GM21619 (cell line): ENCODE data around the gene DGKD.
"Not testable (repeated sequence)": the region's sequence is repeated elsewhere in the genome, so short reads cannot be mapped to it uniquely, and the experiment has no call there.

ENCODE experiments used
- ATAC-seq: cut with Tn5 transposase; IDR thresholded peaks from one replicate; pipeline ENCODE4 v1.9.1; 2021; ENCODE audit not compliant: unreplicated experiment

The DGKD gene

DNA sequence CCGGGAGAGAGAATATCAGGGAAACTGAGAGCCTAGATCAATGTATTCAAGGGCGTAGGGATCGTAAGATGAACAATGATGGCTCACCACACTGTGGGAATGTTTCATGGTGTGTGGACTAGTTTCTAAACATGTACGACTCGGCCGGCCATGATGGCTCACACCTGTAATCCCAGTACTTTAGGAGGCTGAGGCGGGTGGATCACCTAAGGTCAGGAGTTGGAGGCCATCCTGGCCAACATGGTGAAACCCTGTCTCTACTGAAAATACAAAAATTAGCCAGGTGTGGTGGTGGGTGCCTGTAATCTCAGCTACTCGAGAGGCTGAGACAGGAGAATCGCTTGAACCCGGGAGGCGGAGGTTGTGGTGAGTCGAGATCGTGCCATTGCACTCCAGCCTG is 18.2 kb upstream of the DGKD start:
- not testable (repeated sequence) for ATAC-seq

DNA sequence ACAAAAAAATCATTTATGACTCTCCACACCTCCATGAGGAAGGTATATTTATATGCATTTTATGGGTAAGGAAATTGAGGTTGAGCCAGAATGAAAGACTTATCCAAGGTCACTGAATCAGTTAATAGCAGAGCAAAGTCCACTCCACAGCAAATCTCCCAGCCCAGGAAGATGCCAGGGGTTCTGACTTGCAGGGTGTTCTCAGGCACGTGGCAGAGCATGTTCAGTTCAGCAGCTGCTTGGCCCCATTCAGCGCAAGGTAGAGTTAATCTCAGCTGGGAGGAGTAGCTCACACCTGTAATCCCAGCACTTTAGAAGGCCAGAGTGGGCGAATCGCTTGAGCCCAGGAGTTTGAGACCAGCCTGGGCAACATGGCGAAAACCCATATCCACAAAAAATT is 17.8 kb upstream of the DGKD start:
- ATAC-seq, result no peak

DNA sequence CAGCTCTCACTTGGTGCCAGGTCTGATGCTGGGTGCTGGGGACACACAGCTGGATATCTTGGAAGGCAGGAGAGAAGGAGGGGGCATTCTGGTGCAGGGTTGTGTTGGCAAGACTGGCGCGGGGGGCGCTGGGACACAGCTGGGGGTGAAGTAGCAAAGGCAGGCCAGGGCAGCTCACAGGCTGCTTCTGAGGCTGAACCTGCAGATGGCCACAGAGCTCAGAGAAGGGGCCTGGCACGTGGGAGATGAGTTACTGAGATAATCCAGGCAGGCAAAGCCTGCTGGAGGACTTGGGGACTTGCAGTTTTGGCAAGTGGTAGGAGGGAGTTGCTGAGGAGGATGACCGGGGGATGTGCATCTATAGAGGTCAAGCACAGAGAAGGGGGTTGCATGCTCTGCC is 16.2 kb upstream of the DGKD start:
- no peak for ATAC-seq

DNA sequence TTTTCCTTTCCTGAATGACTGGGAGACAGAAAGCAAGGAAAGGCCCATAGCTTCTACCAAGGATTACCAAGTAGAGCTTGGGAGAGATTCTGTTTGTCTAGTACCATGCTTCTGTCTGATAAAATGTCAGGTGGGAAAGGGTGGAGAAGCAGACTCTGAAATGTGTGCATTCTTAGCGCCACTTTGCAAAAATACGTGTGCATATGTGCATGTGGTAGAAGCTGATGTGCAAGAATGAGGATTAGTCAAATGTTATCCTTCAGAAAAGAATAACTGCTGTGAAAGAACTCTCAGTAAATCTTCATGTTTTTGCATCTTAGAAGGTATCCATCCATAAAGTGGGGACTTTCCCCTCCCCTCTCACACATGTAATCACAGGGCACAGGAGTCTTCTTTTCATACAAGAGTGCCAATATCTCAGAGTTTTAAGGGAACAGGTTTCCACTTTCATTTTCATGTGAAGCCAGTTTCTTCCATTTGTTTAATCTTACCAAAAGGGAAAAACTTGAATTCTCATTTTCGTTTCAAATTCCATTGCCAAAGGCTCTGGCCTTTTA is 15.4 kb upstream of the DGKD start:
- ATAC-seq, result no peak

DNA sequence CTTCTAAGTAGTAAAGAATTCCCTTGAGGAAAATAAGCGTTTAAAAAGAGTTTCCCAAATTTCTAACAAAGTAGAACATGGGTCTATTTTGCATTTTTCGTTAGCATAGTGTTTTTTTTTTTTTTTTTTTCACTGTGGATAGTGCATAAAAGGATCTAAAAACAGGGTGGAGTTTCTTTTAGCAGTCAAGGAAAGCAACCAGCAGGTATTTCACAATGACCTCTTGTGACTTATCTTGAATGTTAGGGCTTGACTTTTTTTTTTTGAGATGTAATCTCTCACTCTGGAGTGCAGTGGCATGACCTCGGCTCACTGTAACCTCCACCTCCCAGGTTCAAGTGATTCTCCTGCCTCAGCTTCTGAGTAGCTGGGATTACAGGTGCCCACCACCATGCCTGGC is 14.9 kb upstream of the DGKD start:
- ATAC-seq, result no peak

DNA sequence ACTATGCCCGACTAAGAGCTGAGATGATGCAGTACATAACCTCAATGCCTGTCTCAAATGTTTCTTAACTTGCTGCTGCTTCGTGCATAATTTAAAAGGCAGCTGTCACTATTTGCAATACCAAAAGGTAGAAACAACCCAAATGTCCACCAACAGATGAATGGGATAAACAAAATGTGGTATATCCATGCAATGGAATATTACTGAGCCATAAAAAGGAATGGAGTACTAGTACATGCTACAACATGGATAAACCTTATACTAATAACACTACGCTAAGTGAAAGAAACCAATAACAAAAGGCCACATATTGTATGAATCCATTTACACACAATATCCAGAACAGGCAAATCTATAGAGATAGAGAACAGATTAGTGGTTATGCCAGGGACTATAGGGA is 13.0 kb upstream of the DGKD start:
- no peak for ATAC-seq

DNA sequence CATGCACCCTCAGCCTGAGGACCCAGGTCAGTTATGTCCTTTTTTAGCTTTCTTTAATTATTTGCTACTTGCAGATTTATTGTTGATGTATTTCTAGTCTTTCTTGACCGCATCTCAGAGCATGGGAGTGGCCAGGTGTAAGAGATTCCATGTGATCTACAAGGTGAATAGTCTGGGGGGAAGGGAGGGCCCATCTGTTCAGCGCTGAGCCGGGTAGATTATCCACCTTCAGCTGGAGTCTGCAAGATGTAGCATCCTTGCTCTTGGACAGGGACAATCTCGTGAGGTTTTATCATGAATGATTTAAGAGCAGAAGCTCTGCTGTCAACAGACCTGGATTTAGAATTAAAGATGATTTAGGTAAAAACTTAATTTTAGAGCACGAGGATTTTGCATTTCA is 12.0 kb upstream of the DGKD start:
- no peak for ATAC-seq

DNA sequence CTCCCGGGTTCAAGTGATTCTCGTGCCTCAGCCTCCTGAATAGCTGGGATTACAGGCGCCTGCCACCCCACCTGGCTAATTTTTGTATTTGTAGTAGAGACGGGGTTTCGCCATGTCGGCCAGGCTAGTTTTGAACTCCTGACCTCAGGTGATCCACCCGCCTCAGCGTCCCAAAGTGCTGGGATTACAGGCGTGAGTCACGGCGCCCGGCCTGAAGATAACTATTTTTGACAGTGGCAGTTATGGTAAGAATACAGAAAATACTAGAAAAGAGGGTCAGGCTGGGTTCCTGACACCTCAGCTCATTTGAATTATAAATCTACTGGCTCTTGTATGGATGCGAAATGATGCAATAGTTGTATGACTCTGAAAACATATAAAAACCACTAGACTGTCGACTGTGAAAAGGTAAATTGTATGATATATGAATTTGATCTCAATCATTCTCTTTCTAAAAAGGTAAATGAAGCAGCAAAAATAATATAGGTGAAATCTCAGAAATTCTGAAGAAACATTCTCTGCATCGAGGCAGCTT is 11.1 kb upstream of the DGKD start:
- ATAC-seq, result no peak

DNA sequence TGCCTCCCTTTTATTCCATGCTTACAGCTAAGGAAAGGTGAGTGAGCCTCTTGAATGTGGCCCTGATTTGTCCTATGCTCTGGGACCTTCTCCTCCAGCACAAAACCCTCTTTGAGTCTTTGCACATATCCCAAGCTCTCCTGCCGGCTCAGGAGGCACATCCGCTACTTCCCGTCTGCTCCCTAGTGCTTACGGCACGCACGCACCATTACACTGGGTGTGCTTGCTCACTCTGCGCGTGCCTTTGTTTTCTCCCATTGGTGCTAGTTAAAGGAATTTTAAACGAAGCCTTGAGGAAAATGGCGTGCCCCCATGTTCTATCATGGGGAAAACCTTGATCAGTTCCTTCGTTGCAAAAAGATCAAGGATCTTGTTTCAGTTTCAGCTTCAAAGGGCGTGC is 7.9 kb upstream of the DGKD start:
- ATAC-seq, result no peak

DNA sequence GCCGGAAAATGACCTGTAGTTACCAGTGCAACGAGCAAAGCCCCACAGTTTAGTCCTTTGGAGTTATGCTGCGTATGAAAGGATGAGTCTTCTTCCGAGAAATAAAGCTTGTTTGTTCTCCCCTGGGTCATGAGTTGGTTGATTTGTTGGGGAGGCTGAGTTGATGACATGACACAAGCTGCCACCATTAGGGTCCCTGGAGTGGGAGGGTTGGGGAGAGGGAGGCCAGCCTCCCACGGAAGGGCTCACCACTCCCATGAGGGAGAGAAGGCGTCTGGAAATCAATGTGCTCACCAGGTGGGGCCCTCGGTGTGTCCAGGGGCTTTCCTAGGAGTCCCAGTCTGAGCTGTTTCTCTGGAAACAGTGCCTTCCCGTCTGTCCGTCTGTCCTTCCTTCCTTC is 7.4 kb upstream of the DGKD start:
- ATAC-seq, result no peak

DNA sequence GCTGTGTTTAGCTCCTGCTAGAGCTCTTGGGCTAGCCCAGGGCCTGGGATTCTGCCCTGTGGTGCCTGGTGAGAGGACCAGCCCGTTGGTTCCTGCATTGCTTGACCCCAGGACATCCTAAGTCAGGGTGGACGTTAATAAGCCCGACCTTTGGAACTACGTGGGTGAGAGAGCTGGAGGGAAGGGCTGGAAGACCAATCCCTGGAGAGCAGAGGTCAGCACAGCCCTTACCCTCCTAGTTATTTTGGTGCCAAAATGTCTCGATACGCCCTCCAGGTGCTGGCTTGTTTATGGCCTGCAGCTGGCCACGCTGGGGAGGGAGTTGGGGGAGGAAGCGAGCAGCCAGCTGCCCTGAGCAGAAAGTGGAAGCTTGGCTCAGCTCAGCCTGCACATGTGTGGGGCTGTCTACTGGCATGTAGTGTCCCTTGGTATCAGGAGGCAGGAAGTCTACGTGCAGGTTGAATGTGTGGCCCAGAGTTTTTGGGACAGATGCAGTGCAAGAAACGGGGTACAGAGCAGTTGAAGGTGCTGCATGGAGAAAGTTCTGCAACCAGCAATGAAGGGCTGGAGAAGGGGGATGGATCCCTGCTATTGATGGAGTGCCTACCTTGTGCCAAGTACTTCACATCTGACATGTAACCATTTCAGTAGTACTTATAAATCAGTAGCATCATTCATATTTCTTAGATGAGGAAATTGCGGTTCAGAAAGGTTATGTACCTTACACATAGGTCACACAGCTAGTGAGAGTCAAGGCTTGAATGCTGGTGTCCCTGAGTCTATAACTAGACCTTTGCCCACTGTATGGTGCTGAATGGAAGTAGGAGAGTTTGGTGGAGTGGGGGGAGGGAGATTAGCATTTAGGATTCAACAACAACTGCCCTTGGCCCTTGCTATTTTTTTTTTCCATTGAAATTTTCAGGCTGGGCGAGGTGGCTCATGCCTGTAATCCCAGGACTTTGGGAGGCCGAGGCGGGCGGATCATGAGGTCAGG is 5.0 kb upstream of the DGKD start:
- ATAC-seq, result peak; percentile 69

DNA sequence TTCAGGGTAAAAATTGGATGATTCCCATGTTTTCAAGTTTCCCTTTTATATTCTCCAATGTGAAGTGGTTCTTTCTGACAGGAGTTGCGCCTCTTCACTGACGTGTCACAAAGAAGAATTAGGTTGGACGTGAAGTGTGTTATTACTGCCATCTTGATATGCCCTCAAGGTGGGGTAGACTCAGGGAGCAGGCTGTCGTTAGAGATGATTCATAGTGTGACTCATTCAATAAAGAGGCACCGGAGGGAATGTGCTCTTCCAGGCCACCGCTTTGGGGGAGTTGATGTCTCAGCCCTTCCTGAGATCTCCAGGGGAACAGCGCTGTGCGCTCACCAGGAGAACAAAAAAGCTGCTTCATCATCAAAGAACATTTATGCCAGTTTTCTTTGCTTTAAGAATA is 3.6 kb upstream of the DGKD start:
- no peak for ATAC-seq

DNA sequence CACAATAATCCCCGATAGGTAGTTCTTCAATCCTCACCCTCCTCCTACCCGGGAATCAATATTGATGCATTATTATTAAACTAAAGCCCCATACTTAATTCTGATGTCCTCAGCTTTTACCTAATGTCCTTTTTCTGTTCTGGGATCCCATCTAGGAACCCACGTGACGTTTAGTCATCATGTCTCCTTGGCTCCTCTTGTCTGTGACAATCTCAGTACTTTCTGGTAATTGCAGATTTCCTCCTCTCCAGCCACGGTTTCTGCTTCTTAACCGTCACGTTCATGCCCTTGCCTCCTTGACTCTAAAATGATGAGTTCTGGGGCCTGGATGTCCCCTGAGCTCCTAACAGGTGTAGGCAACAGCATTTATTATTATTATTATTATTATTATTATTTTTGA is 2.9 kb upstream of the DGKD start:
- ATAC-seq, result no peak

DNA sequence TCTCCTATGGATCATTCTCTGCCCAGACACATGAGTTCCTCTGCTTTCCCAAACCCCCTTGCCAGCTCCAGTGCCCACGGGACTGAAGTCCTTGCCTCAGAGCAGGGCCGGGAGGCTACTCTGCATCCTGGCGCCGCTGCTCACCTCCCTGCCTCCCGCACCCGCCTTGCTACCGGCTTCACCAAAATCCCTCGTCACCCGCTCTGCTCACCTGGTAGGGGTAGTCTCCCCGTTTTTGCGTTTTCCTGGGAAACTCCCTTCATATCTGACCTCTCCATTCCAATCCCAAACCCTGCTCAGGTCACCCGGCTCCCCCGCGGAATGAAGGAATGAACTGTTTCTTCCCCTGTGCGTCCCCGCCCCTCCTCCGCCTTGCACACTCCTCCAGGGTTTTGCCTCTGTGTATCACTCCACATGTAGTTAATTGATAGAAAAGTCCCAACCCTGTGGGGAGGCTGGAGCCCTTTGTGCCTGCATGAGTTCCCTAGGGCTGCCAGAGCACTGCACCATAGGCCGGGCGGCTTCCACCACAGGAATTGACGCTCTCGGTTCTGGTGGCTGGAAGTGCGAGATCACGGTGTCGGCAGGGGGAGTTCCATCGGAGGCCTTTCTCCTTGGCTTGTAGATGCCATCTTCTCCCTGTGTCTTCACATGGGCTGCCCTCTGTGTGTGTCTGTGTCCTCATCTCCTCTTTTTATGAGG is 2.0 kb upstream of the DGKD start:
- no peak for ATAC-seq

DNA sequence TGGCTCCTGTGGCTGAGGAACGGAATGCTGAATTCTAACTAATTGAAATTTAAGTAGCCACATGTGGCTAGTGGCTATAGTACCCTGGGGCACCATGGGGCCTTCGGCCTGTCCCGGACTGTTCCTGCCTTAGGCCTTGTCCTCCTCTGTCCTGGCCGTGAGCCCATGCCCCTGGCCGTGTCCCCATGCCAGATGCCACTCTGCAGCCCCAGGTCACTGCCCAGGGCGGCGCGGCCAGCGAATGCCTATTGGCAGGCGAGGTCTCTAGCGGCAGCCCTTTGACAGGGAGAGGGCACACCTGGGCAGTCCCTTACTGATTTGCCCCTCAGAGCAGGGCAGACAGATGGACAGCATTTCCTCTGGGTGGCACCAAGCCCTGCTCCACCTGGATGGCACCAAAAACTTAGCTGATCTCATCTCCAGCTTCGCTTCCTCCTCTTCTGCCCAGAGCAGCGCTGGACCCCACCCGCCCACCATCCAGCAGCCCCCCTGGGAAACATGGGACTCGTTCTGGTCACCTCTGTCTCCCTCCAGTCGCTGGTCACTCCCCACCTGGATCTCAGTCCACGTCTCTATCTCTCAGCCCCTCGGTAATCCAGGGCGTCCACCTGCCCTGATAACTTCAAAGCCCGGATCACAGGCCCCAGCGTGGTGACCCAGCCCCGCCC is 1.1 kb upstream of the DGKD start:
- no peak for ATAC-seq

DNA sequence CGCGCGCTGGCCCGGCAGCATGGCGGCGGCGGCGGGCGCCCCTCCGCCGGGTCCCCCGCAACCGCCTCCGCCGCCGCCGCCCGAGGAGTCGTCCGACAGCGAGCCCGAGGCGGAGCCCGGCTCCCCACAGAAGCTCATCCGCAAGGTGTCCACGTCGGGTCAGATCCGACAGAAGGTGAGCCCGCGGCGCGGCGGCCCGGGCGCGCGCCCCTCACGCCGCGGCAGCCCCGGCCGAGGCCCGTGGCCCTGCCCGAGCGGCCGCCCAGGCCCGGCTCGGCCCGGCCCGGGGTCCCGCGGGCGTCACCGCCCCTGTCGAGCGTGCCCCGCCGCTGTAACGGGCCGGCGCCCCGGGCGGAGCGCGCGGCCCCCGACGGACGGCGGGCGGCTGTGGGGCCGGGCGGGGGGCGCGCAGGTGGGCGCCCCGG is 218 bp downstream of the DGKD start:
- peak; percentile 29 for ATAC-seq

DNA sequence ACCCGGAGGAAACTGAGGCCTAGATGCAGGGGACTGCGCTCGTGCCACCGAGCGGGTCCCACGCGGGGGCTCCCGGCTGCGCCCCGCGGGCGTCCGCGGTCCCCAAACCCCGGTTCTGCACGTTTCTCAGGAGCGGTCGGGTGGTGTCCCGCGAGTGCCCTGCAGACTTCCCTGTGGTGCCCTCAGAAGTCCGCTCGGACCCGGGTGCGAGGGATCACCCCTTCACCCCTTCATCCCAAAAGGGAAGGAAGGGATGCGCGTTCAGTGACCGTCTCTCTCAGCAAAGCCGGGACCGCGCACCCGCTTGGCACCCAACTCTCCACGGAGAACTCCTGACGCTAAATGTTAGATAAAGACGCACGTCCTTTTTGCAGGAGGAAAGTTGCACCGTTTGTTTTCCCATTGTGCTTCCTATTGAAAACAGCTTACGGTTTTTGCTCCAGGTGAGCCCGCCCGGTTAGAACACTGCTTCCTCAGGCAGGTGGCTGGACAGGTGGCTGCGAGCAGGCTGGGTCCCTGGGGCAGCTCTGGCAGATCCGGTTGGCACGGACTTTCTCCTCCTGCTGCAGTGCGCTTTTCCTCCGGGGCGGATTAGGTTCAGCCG is 779 bp downstream of the DGKD start:
- peak; percentile 3 for ATAC-seq

DNA sequence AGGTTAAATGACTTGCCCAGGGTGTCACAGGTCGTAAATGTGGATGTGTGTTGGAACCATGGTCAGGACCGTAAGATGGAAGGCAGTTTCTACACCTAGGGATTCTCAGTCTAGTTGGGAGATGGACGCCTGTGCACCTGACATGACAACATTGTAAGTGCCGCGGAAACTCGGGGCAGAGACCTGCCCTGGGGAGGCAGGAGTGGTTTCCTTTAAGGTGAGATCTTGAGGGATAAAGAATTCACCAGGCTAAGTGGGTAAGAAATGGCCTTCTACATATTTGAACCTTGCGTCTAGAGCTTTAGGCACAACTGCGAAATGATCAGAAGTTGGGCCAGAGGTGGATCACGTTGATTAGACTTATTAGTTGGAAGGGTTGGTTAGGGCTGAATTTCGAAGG is 1.6 kb downstream of the DGKD start:
- no peak for ATAC-seq

DNA sequence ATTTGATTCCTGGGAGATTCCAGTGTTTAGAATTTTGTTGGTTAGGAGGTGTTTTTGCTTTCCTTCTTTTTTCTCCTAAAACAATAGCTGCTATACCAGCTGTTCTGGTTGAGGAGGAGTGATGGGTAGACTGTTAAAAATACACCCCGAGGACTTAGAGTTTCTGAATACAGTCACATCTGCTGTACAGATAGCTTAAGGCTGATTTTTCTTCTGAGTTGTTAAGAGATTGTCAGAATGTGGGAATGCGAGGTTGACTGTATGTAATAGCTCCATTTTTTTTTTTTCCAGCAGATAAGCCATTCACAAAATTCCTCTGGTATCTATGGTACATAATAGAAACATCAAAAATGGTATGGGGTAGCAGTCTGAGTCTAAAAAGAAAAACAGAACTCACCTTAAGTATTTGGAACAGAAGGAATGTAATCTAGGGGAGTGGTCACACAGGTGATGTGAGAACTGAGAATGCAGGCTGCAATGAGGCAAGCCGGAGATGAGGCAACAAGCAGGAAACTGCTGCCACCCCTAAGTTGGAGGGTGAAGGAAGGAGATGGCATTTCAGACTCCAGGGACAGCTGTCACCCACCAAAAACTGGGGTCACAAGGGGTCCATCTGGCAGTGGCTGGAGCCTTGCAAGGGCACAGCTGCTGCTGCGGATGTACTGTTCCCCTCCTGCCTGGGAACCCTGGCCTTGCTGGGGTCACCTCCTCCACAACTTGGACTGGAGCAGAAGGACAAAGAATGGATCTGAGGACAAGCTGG is 2.4 kb downstream of the DGKD start:
- no peak for ATAC-seq

DNA sequence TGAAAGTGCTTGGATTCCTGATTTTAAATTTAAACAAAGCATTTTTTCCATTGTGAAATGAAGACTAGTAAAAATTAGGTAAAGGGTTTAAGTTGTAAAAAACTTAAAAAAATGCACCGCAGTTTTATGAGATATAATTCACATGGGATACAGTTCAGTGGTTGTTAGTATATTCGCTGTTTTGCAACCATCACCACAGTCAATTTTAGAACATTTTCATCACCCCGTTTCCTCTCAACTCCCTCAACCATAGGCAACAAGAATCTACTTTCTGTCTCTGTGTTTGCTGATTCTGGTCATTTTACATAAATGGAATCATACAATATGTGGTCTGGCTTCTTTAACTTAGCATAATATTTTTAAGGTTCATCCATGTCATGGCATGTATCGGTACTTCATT is 4.0 kb downstream of the DGKD start:
- no peak for ATAC-seq
